ENCODE data around the gene KAZN. TPM values are rescaled to one million over a fixed set of nuclear protein-coding genes. Genes with fewer than 3 reads are reported as not detected.

KAZN gene
- total RNA-seq, 2 experiments from 2014 or later = 0.22 to 0.55 TPM

- Histone ChIP-seq H3K36me3 (ENCODE audit: insufficient read depth, low read length) (no peaks in the 10 kb centered on the region), H3K9me3 (ENCODE audit: control insufficient read depth in 1 of 2, insufficient read depth in 1 of 2, low read length in 2 of 2) (no peaks in the 10 kb centered on the region), H3K27me3 (ENCODE audit: control insufficient read depth in 1 of 2, insufficient read depth in 2 of 2, low read length in 2 of 2) (no peaks in the 10 kb centered on the region), H3K4me1 (ENCODE audit: insufficient read depth, low read length) (peaks cover 4% of the 10 kb centered on the region), H3K4me3 (ENCODE audit: low read length) (no peak overlapping the region), H3K27ac (ENCODE audit: low read depth in 1 of 2, low read length in 2 of 2) (no peak overlapping the region)
- no peak for DNase-seq
- Mint-ChIP-seq H3K27ac (no peak overlapping the region), H3K36me3 (ENCODE audit: low read depth) (no peaks in the 10 kb centered on the region), H3K4me3 (no peak overlapping the region), H3K9me3 (no peaks in the 10 kb centered on the region), H3K4me1 (ENCODE audit: low read depth) (peaks cover 12% of the 10 kb centered on the region), H3K27me3 (no peaks in the 10 kb centered on the region)
- ChIA-PET POLR2A (no interaction called here), CTCF (no interaction called here)
- ATAC-seq (ENCODE audit: poor library complexity) = no peak
- intact Hi-C loops (cut with DNase I, micrococcal nuclease) = no loop called here
- TF ChIP-seq CTCF (IDR thresholded peaks at IDR 0.05) = no peak
Observed at GRCh38 chr1:15033264-15033663, 434.8 kb downstream of the KAZN start.

GRCh38 chr1:15034656-15035055 is 436.2 kb downstream of the KAZN start:
- peaks cover 4% of the 10 kb centered on the region for H3K4me1 ChIP-seq (ENCODE audit: insufficient read depth, low read length)
- ChIA-PET POLR2A (no interaction called here), CTCF (no interaction called here)
- H3K4me3 ChIP-seq (ENCODE audit: low read length) = no peak overlapping the region
- Mint-ChIP-seq H3K27ac (no peak overlapping the region), H3K4me3 (no peak overlapping the region), H3K36me3 (ENCODE audit: low read depth) (no peaks in the 10 kb centered on the region), H3K27me3 (no peaks in the 10 kb centered on the region), H3K9me3 (no peaks in the 10 kb centered on the region), H3K4me1 (ENCODE audit: low read depth) (peaks cover 12% of the 10 kb centered on the region)
- no peak for TF ChIP-seq CTCF (IDR thresholded peaks at IDR 0.05)
- no peaks in the 10 kb centered on the region for H3K36me3 ChIP-seq (ENCODE audit: insufficient read depth, low read length)
- H3K27me3 ChIP-seq (ENCODE audit: control insufficient read depth in 1 of 2, insufficient read depth in 2 of 2, low read length in 2 of 2) = no peaks in the 10 kb centered on the region
- no peaks in the 10 kb centered on the region for H3K9me3 ChIP-seq (ENCODE audit: control insufficient read depth in 1 of 2, insufficient read depth in 1 of 2, low read length in 2 of 2)
- ATAC-seq (ENCODE audit: poor library complexity) (no peak), DNase-seq (no peak)
- intact Hi-C loops (cut with DNase I, micrococcal nuclease) = no loop called here
- H3K27ac ChIP-seq (ENCODE audit: low read depth in 1 of 2, low read length in 2 of 2) = no peak overlapping the region

GRCh38 chr1:15035236-15035635 is 436.8 kb downstream of the KAZN start:
- no peak overlapping the region for H3K4me3 ChIP-seq (ENCODE audit: low read length)
- peaks cover 12% of the 10 kb centered on the region for H3K4me1 Mint-ChIP-seq (ENCODE audit: low read depth)
- no peaks in the 10 kb centered on the region for H3K27me3 ChIP-seq (ENCODE audit: control insufficient read depth in 1 of 2, insufficient read depth in 2 of 2, low read length in 2 of 2)
- H3K27ac Mint-ChIP-seq = no peak overlapping the region
- H3K27ac ChIP-seq (ENCODE audit: low read depth in 1 of 2, low read length in 2 of 2) = no peak overlapping the region
- POLR2A ChIA-PET = no interaction called here
- H3K36me3 ChIP-seq (ENCODE audit: insufficient read depth, low read length) = no peaks in the 10 kb centered on the region
- no peak for TF ChIP-seq CTCF (IDR thresholded peaks at IDR 0.05)
- CTCF ChIA-PET = no interaction called here
- no peaks in the 10 kb centered on the region for H3K9me3 Mint-ChIP-seq
- no peak overlapping the region for H3K4me3 Mint-ChIP-seq
- H3K27me3 Mint-ChIP-seq = no peaks in the 10 kb centered on the region
- ATAC-seq (ENCODE audit: poor library complexity) (no peak), DNase-seq (no peak)
- peaks cover 4% of the 10 kb centered on the region for H3K4me1 ChIP-seq (ENCODE audit: insufficient read depth, low read length)
- intact Hi-C loops (cut with DNase I, micrococcal nuclease) = no loop called here
- H3K9me3 ChIP-seq (ENCODE audit: control insufficient read depth in 1 of 2, insufficient read depth in 1 of 2, low read length in 2 of 2) = no peaks in the 10 kb centered on the region
- H3K36me3 Mint-ChIP-seq (ENCODE audit: low read depth) = no peaks in the 10 kb centered on the region

Data from CD4-positive, alpha-beta T cell (primary cell).